Measurements from ENCODE around the gene TP53RK.

The TP53RK gene

GRCh38 chr20:46635514-46636136 is 53.6 kb downstream of the TP53RK start:
- in situ Hi-C loops (cut with HindIII; ENCODE audit: low sequenced_read_pairs): no loop called here
- no peak for TF ChIP-seq CTCF (IDR thresholded peaks at IDR 0.05; ENCODE audit: low read depth, low read length)
- H3K4me3 ChIP-seq (ENCODE audit: low read depth, low read length): no peak overlapping the region
- no peak for DNase-seq (ENCODE audit: low read depth, low spot score)

DNA sequence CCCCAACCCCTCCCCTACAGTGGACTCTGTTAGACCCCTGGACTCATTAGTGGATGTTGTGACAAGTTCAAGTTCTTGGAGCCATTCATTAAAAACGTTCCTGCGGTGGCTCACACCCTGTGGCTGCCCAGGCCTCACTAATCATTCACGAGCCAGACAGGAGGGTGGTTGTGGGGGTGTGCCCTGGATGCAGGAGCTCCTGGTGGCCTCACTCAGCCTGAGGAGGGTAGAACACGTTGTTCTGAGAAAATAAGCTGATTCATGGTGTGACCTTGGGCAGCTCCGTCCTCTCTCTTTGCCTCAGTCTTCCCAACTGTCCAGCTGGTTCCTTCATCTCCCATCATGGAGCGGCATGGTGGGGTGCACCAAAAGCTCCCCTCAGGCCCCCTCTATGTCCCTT is 54.7 kb downstream of the TP53RK start:
- TF ChIP-seq CTCF (IDR thresholded peaks at IDR 0.05; ENCODE audit: low read depth, low read length): no peak
- in situ Hi-C loops (cut with HindIII; ENCODE audit: low sequenced_read_pairs): no loop called here
- no peak for DNase-seq (ENCODE audit: low read depth, low spot score)
- no peak overlapping the region for H3K4me3 ChIP-seq (ENCODE audit: low read depth, low read length)
